MCF 10A (cell line): ENCODE data around the gene ZDHHC9. TPM values are rescaled to one million over a fixed set of nuclear protein-coding genes. Genes with fewer than 3 reads are reported as not detected.

Source experiments
- BruUV-seq: library from RNA; stranded (reverse); fragments of 400-500 nt; replicated peaks from 2 replicates; lab custom pipeline; 2021; lab: Mats Ljungman, UMichigan
- CTCF ChIA-PET: fragments of 300-600 bp; sonication (Branson Sonifier 250); formaldehyde crosslinking; extraction: SDS; loops from one replicate; lab custom pipeline; 2021; ENCODE audit warnings: antibody characterized with exemption, inconsistent platforms; lab: Yijun Ruan, JAX
- POLR2A ChIA-PET: fragments of 300-600, 350-650 bp; sonication (Branson Sonifier 250); formaldehyde crosslinking; extraction: SDS; loops from one replicate; lab custom pipeline; 2020; ENCODE audit warnings: antibody characterized with exemption, inconsistent platforms; lab: Yijun Ruan, JAX
- DNase-seq: peaks from one replicate; pipeline ENCODE4 v3.0.0-alpha.2; 2018; ENCODE audit not compliant: unreplicated experiment
- H3K27ac Mint-ChIP-seq: one replicate; pipeline ENCODE4 v1.8.0; 2022; ENCODE audit warnings: mild to moderate bottlenecking, low read depth, mixed read lengths; ENCODE audit not compliant: unreplicated experiment
- H3K27me3 Mint-ChIP-seq: one replicate; pipeline ENCODE4 v1.8.0; 2022; ENCODE audit warnings: mixed read lengths; ENCODE audit not compliant: insufficient read depth, unreplicated experiment
- H3K36me3 Mint-ChIP-seq: one replicate; pipeline ENCODE4 v1.8.0; 2022; ENCODE audit warnings: mild to moderate bottlenecking, moderate library complexity, mixed read lengths; ENCODE audit not compliant: insufficient read depth, unreplicated experiment
- H3K4me1 Mint-ChIP-seq: one replicate; pipeline ENCODE4 v1.8.0; 2022; ENCODE audit warnings: mixed read lengths; ENCODE audit not compliant: insufficient read depth, unreplicated experiment
- H3K4me3 Mint-ChIP-seq: one replicate; pipeline ENCODE4 v1.8.0; 2022; ENCODE audit warnings: mild to moderate bottlenecking, moderate library complexity, mixed read lengths; ENCODE audit not compliant: unreplicated experiment
- H3K9me3 Mint-ChIP-seq: one replicate; pipeline ENCODE4 v1.8.0; 2022; ENCODE audit warnings: mixed read lengths; ENCODE audit not compliant: unreplicated experiment
- CTCF ChIP-seq: fragments of 200-600 bp; IDR thresholded peaks from one replicate; pipeline ENCODE4 v1.8.0; 2022; ENCODE audit warnings: antibody characterized with exemption, mild to moderate bottlenecking; ENCODE audit not compliant: unreplicated experiment
- intact Hi-C: fragments of 100-400 bp; cut with micrococcal nuclease; formaldehyde crosslinking; loops from 2 replicates; pipeline ENCODE4 v1.14.1; 2022
- total RNA-seq: library from RNA; stranded (reverse); gene quantifications from 2 replicates; pipeline ENCODE4 v1.2.3, GENCODE V29; 2022

Gene ZDHHC9
- total RNA-seq, 1 experiment from 2014 or later = 30.6 TPM

- DNase-seq = peak; percentile 23
- intact Hi-C loops = no loop called here
- peaks cover 4% of the 10 kb centered on the region for H3K27me3 Mint-ChIP-seq
- no TSS peak for BruUV-seq
- no peak for TF ChIP-seq CTCF
- H3K27ac Mint-ChIP-seq = no peak overlapping the region
- ChIA-PET POLR2A (interaction anchor here (0.6 kb wide), 1 partner anchor 20 kb away, joined by 4 read pairs; no protein-coding TSS in a partner anchor), CTCF (interaction anchor here (0.6 to 0.8 kb wide), 2 partner anchors 23 to 122 kb away, joined by 3 to 4 read pairs; no protein-coding TSS in a partner anchor)
- no peaks in the 10 kb centered on the region for H3K4me1 Mint-ChIP-seq
- H3K9me3 Mint-ChIP-seq = no peaks in the 10 kb centered on the region
- H3K36me3 Mint-ChIP-seq = no peaks in the 10 kb centered on the region
- H3K4me3 Mint-ChIP-seq = no peak overlapping the region
Observed at GRCh38 chrX:129759576-129760061, 84.1 kb downstream of the ZDHHC9 start.

- H3K36me3 Mint-ChIP-seq = no peaks in the 10 kb centered on the region
- no TSS peak for BruUV-seq
- no peak overlapping the region for H3K27ac Mint-ChIP-seq
- H3K4me3 Mint-ChIP-seq = no peak overlapping the region
- no peak for DNase-seq
- CTCF ChIA-PET = interaction anchor here (0.6 to 0.7 kb wide), 2 partner anchors 160 to 168 kb away, joined by 3 to 4 read pairs; no protein-coding TSS in a partner anchor
- TF ChIP-seq CTCF = no peak
- POLR2A ChIA-PET = no interaction called here
- H3K4me1 Mint-ChIP-seq = no peaks in the 10 kb centered on the region
- no peaks in the 10 kb centered on the region for H3K9me3 Mint-ChIP-seq
- intact Hi-C loops = no loop called here
- peaks cover 8% of the 10 kb centered on the region for H3K27me3 Mint-ChIP-seq
Observed at GRCh38 chrX:129755779-129756650, 87.7 kb downstream of the ZDHHC9 start.

- H3K9me3 Mint-ChIP-seq = no peaks in the 10 kb centered on the region
- TF ChIP-seq CTCF = peak; percentile 27
- H3K36me3 Mint-ChIP-seq = no peaks in the 10 kb centered on the region
- no peak for DNase-seq
- peaks cover 8% of the 10 kb centered on the region for H3K27me3 Mint-ChIP-seq
- BruUV-seq = no TSS peak
- POLR2A ChIA-PET = no interaction called here
- CTCF ChIA-PET = interaction anchor here (0.6 to 0.9 kb wide), 3 partner anchors 47 to 123 kb away, joined by 3 to 4 read pairs (median 3); no protein-coding TSS in a partner anchor
- intact Hi-C loops = no loop called here
- H3K4me1 Mint-ChIP-seq = no peaks in the 10 kb centered on the region
- H3K4me3 Mint-ChIP-seq = no peak overlapping the region
- no peak overlapping the region for H3K27ac Mint-ChIP-seq
Observed at GRCh38 chrX:129754056-129755024, 89.3 kb downstream of the ZDHHC9 start.

Other genes starting within 250 kb of the ZDHHC9 start
- gene APLN, start 188.9 kb downstream of the ZDHHC9 start, total RNA-seq = not detected in 2 replicates
- not detected in 2 replicates for gene XPNPEP2, start 104.9 kb downstream of the ZDHHC9 start, total RNA-seq
- gene SASH3, start 63.9 kb downstream of the ZDHHC9 start, total RNA-seq = not detected in 2 replicates
- gene UTP14A, start 62.3 kb upstream of the ZDHHC9 start, total RNA-seq = 30.3 and 48.3 TPM in 2 replicates
- 2.9 and 5.1 TPM in 2 replicates for gene BCORL1, start 138.7 kb upstream of the ZDHHC9 start, total RNA-seq